ENCODE data around the gene LGR5. TPM values are rescaled to one million over a fixed set of nuclear protein-coding genes. Genes with fewer than 3 reads are reported as not detected.

Gene LGR5
- total RNA-seq, 1 experiment from 2014 or later: 4.5 TPM

GRCh38 chr12:71417181-71417580, 22.4 kb upstream of the LGR5 start:
- Histone ChIP-seq H3K36me3 (ENCODE audit: insufficient read depth, low read length, poor library complexity, severe bottlenecking) (no peaks in the 10 kb centered on the region), H3K4me1 (ENCODE audit: insufficient read depth, low read length, poor library complexity, severe bottlenecking) (peaks cover 4% of the 10 kb centered on the region), H3K4me3 (ENCODE audit: low read depth, low read length, poor library complexity, severe bottlenecking) (no peak overlapping the region), H3K27me3 (replicated peaks; ENCODE audit: insufficient read depth, low read depth, low read length, poor library complexity) (no peaks in the 10 kb centered on the region), H3K27ac (ENCODE audit: low read depth, low read length, poor library complexity, severe bottlenecking) (no peak overlapping the region), H3K9me3 (ENCODE audit: low read depth, low read length, poor library complexity, severe bottlenecking) (peaks cover 8% of the 10 kb centered on the region)
- CTCF ChIA-PET: interaction anchor here (1.4 to 2.1 kb wide), 2 partner anchors 134 to 330 kb away, joined by 4 to 12 read pairs; no protein-coding TSS in a partner anchor
- DNase-seq (ENCODE audit: low spot score): no peak
- POLR2A ChIA-PET (ENCODE audit: low non-redundant PET): no interaction called here
- no TSS peak for BruUV-seq (replicated peaks)
- intact Hi-C loops (cut with micrococcal nuclease; ENCODE audit: unreplicated experiment): loop anchor here (5.0 kb wide), 1 partner anchor 330 kb away; no protein-coding TSS in a partner anchor
- TF ChIP-seq CTCF (conservative IDR thresholded peaks at IDR 0.05; ENCODE audit: low read depth, low read length) (no peak), EZH2 (IDR thresholded peaks at IDR 0.05; ENCODE audit: borderline replicate concordance, low read depth, low read length, poor library complexity, severe bottlenecking) (no peak)

- TF ChIP-seq CTCF (conservative IDR thresholded peaks at IDR 0.05; ENCODE audit: low read depth, low read length): no peak
- TF ChIP-seq EZH2 (IDR thresholded peaks at IDR 0.05; ENCODE audit: borderline replicate concordance, low read depth, low read length, poor library complexity, severe bottlenecking): no peak
- Histone ChIP-seq H3K4me3 (ENCODE audit: low read depth, low read length, poor library complexity, severe bottlenecking) (no peak overlapping the region), H3K27ac (ENCODE audit: low read depth, low read length, poor library complexity, severe bottlenecking) (no peak overlapping the region), H3K4me1 (ENCODE audit: insufficient read depth, low read length, poor library complexity, severe bottlenecking) (no peaks in the 10 kb centered on the region), H3K9me3 (ENCODE audit: low read depth, low read length, poor library complexity, severe bottlenecking) (no peaks in the 10 kb centered on the region), H3K36me3 (ENCODE audit: insufficient read depth, low read length, poor library complexity, severe bottlenecking) (no peaks in the 10 kb centered on the region), H3K27me3 (replicated peaks; ENCODE audit: insufficient read depth, low read depth, low read length, poor library complexity) (no peaks in the 10 kb centered on the region)
- ChIA-PET POLR2A (ENCODE audit: low non-redundant PET) (no interaction called here), CTCF (interaction anchor here (0.5 kb wide), 1 partner anchor 147 kb away, joined by 4 read pairs; no protein-coding TSS in a partner anchor)
- no peak for DNase-seq (ENCODE audit: low spot score)
- intact Hi-C loops (cut with micrococcal nuclease; ENCODE audit: unreplicated experiment): no loop called here
- no TSS peak for BruUV-seq (replicated peaks)
Measured at GRCh38 chr12:71420775-71421406, 18.7 kb upstream of the LGR5 start.

DNA sequence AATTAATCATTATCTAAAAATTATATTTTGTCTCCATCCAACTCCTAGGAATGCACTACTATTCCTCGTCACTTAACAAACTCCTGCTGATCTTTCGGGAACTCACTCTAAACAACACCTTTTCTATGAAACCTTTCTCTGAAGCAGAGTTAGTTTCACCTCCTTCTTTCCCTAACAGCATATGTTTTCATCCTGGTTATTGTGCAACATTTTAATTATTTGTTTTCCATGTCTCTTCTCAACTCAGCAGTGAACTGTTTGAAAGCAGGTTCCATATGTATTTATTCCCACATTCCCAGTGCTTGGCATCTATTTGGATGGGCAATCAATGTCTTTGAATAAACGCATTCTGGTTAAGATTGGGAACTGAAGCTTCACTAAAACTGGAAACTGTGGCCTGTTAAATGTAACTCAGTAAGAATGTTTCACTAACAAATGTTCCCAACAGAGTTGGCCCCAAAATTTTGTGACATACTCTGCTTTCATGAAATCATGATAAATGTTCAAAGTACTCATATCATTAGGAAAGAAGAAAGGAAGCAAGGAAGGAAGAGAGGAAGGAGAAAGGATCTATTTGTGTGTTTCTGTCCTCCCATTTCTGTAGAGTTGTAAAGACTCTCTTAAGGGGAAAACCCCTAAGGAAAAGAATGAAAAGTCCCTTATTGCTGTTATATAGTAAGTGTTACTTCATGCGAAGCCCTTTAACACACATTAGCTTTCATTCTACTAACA, 13.9 kb upstream of the LGR5 start:
- TF ChIP-seq CTCF (conservative IDR thresholded peaks at IDR 0.05; ENCODE audit: low read depth, low read length) (no peak), EZH2 (IDR thresholded peaks at IDR 0.05; ENCODE audit: borderline replicate concordance, low read depth, low read length, poor library complexity, severe bottlenecking) (no peak)
- POLR2A ChIA-PET (ENCODE audit: low non-redundant PET): no interaction called here
- CTCF ChIA-PET: interaction anchor here (0.9 kb wide), 1 partner anchor 125 kb away, joined by 3 read pairs; no protein-coding TSS in a partner anchor
- no peak for DNase-seq (ENCODE audit: low spot score)
- intact Hi-C loops (cut with micrococcal nuclease; ENCODE audit: unreplicated experiment): no loop called here
- no peaks in the 10 kb centered on the region for H3K36me3 ChIP-seq (ENCODE audit: insufficient read depth, low read length, poor library complexity, severe bottlenecking)
- H3K27me3 ChIP-seq (replicated peaks; ENCODE audit: insufficient read depth, low read depth, low read length, poor library complexity): no peaks in the 10 kb centered on the region
- H3K4me3 ChIP-seq (ENCODE audit: low read depth, low read length, poor library complexity, severe bottlenecking): no peak overlapping the region
- H3K4me1 ChIP-seq (ENCODE audit: insufficient read depth, low read length, poor library complexity, severe bottlenecking): no peaks in the 10 kb centered on the region
- no peak overlapping the region for H3K27ac ChIP-seq (ENCODE audit: low read depth, low read length, poor library complexity, severe bottlenecking)
- no TSS peak for BruUV-seq (replicated peaks)
- no peaks in the 10 kb centered on the region for H3K9me3 ChIP-seq (ENCODE audit: low read depth, low read length, poor library complexity, severe bottlenecking)

Data from A673 (cell line).